AG20443 (cell line): ENCODE results near the gene TMPRSS13.
"Not testable (repeated sequence)": the region's sequence is repeated elsewhere in the genome, so short reads cannot be mapped to it uniquely, and the experiment has no call there.

Experiments used
- DNase-seq: peaks from one replicate; pipeline ENCODE4 v3.0.0; 2012; ENCODE audit warnings: low spot score, mixed read lengths

Gene TMPRSS13

GRCh38 chr11:117950993-117951961 is 22.1 kb upstream of the TMPRSS13 start:
- DNase-seq: peak; percentile 3

GRCh38 chr11:117950301-117950700 is 21.1 kb upstream of the TMPRSS13 start:
- DNase-seq: peak; percentile 4

- DNase-seq: peak; percentile 2
These were observed 19.9 kb upstream of the TMPRSS13 start for GRCh38 chr11:117949062-117949461.

- not testable (repeated sequence) for DNase-seq
These were observed 19.3 kb upstream of the TMPRSS13 start for GRCh38 chr11:117948466-117948865.

- DNase-seq: not testable (repeated sequence)
These were observed 18.5 kb upstream of the TMPRSS13 start for GRCh38 chr11:117947751-117948150.

GRCh38 chr11:117946842-117947526 is 17.8 kb upstream of the TMPRSS13 start:
- DNase-seq: peak; percentile 93

GRCh38 chr11:117946156-117946841 is 17.1 kb upstream of the TMPRSS13 start:
- peak; percentile 2 for DNase-seq

GRCh38 chr11:117945047-117945810 is 16.0 kb upstream of the TMPRSS13 start:
- DNase-seq: peak; percentile 1

- peak; percentile 1 for DNase-seq
These were observed 15.4 kb upstream of the TMPRSS13 start for GRCh38 chr11:117944554-117944953.

- peak; percentile 2 for DNase-seq
These were observed 12.9 kb upstream of the TMPRSS13 start for GRCh38 chr11:117941976-117942654.

GRCh38 chr11:117941163-117941707 is 12.0 kb upstream of the TMPRSS13 start:
- peak; percentile 5 for DNase-seq

- DNase-seq: peak; percentile 2
These were observed 11.5 kb upstream of the TMPRSS13 start for GRCh38 chr11:117940736-117941135.

GRCh38 chr11:117936973-117937372 is 7.8 kb upstream of the TMPRSS13 start:
- no peak for DNase-seq

GRCh38 chr11:117934526-117935307 is 5.5 kb upstream of the TMPRSS13 start:
- no peak for DNase-seq

- DNase-seq: no peak
These were observed 4.7 kb upstream of the TMPRSS13 start for GRCh38 chr11:117933930-117934329.

- no peak for DNase-seq
These were observed 4.3 kb upstream of the TMPRSS13 start for GRCh38 chr11:117933475-117933874.

GRCh38 chr11:117932947-117933346 is 3.7 kb upstream of the TMPRSS13 start:
- DNase-seq: no peak

- DNase-seq: no peak
These were observed 3.2 kb upstream of the TMPRSS13 start for GRCh38 chr11:117932426-117932825.

- no peak for DNase-seq
These were observed 2.8 kb upstream of the TMPRSS13 start for GRCh38 chr11:117931971-117932370.
